Large intestine (tissue), 12 donors: ENCODE measurements around the gene CLCA2. TPM values are rescaled to one million over a fixed set of nuclear protein-coding genes. Genes with fewer than 3 reads are reported as not detected.
A peak's percentile ranks its signal among the peaks of the same experiment; 100 is the strongest.

Experiments
- DNase-seq, 2 donors: peaks; one replicate each; pipeline versions ENCODE4 v3.0.0 to v3.0.0-alpha.2; 2013
- H3K27ac ChIP-seq: one replicate; pipeline ENCODE4 v1.5.1; 2013; ENCODE audit warnings: low read length
- H3K27me3 ChIP-seq: 2 replicates; pipeline ENCODE4 v1.6.1; 2013; ENCODE audit warnings: low read length; ENCODE audit not compliant: control insufficient read depth, insufficient read depth
- H3K36me3 ChIP-seq: 2 replicates; pipeline ENCODE4 v1.6.1; 2013; ENCODE audit warnings: low read length; ENCODE audit not compliant: control insufficient read depth, insufficient read depth
- H3K4me1 ChIP-seq: one replicate; pipeline ENCODE4 v1.6.1; 2013; ENCODE audit warnings: low read length; ENCODE audit not compliant: control insufficient read depth, insufficient read depth
- H3K4me3 ChIP-seq: one replicate; pipeline ENCODE4 v1.5.1; 2013; ENCODE audit warnings: low read length
- H3K9me3 ChIP-seq: one replicate; pipeline ENCODE4 v1.6.1; 2013; ENCODE audit warnings: mild to moderate bottlenecking, low read depth, low read length, moderate library complexity; ENCODE audit not compliant: control insufficient read depth
- WGBS: methylation state at CpG from one replicate; pipeline ENCODE4 v1.1.5; 2013; ENCODE audit warnings: low lambda C conversion rate; ENCODE audit not compliant: insufficient coverage; 5-methylcytosine and 5-hydroxymethylcytosine counted together
- long read RNA-seq, 11 donors: transcript quantifications; one replicate each; lab custom pipeline, GENCODE V29; 2026
- polyA plus RNA-seq: library from polyadenylated mRNA; unstranded; fragments of 120-200 nt; gene quantifications from one replicate; pipeline ENCODE4 v1.2.1, GENCODE V29; 2013

Gene CLCA2, protein sequence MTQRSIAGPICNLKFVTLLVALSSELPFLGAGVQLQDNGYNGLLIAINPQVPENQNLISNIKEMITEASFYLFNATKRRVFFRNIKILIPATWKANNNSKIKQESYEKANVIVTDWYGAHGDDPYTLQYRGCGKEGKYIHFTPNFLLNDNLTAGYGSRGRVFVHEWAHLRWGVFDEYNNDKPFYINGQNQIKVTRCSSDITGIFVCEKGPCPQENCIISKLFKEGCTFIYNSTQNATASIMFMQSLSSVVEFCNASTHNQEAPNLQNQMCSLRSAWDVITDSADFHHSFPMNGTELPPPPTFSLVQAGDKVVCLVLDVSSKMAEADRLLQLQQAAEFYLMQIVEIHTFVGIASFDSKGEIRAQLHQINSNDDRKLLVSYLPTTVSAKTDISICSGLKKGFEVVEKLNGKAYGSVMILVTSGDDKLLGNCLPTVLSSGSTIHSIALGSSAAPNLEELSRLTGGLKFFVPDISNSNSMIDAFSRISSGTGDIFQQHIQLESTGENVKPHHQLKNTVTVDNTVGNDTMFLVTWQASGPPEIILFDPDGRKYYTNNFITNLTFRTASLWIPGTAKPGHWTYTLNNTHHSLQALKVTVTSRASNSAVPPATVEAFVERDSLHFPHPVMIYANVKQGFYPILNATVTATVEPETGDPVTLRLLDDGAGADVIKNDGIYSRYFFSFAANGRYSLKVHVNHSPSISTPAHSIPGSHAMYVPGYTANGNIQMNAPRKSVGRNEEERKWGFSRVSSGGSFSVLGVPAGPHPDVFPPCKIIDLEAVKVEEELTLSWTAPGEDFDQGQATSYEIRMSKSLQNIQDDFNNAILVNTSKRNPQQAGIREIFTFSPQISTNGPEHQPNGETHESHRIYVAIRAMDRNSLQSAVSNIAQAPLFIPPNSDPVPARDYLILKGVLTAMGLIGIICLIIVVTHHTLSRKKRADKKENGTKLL
- polyA plus RNA-seq, result 1.0 TPM
- long read RNA-seq, donor 1, result 0 reads
- long read RNA-seq, donor 2, result 0 reads
- long read RNA-seq, donor 3, result 0 reads
- long read RNA-seq, donor 4, result 0 reads
- long read RNA-seq, donor 5, result 0 reads
- long read RNA-seq, donor 6, result 0 reads
- long read RNA-seq, donor 7, result 0 reads
- long read RNA-seq, donor 8, result 0 reads
- long read RNA-seq, donor 9, result 0 reads
- long read RNA-seq, donor 10, partial matches to known transcripts, result 20 of 20 reads
- long read RNA-seq, donor 10, other reads (novel, unspliced or antisense), result 0 of 20 reads
- long read RNA-seq, donor 11, result 0 reads

DNA sequence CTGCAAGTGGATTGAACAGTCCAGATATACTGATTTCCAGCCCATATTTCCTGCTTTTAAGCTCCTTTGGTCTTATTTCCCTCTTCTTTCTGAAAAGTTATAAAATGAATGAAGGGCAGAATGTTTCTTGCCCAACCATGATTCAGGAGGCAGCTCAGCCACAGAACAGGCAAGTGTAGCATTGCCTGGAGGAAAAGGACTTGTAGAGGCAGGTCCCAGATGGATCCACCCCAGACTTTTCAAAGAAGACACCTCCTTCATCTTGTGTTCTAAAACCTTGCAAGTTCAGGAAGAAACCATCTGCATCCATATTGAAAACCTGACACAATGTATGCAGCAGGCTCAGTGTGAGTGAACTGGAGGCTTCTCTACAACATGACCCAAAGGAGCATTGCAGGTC is at the start of gene CLCA2:
Gene CLCA2, plus strand, starts transcription at position 299 of the 400 bp plus-strand sequence. Its CDS starts 77 bp downstream, at position 376.
- H3K27ac ChIP-seq, result no peak within 1 kb of the TSS
- DNase-seq, result no peak
- no peaks in the 10 kb centered on the region for H3K36me3 ChIP-seq
- no peaks in the 10 kb centered on the region for H3K27me3 ChIP-seq
- H3K4me1 ChIP-seq, result no peaks in the 10 kb centered on the region
- no peak within 1 kb of the TSS for H3K4me3 ChIP-seq
- H3K9me3 ChIP-seq, result no peaks in the 10 kb centered on the region

DNA sequence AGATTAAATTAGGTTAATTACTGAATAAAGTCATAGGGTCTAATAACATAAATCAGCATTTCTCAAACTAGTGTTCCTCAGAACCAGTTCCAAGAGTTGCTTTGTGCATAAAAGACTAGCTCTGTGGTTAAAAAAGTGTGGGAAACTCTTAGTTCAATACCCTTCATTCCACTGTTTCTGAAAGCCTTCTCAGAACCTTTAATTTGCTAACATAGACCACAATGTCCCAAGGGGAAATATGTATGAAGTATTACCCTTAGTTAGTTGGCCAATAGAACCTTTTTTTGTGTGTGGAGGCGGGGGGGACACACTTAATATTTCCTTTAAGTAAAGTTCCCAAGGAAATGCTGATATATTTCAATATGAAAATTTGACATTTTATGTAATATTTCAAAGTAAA is 48.3 kb upstream of the CLCA2 start:
- Histone ChIP-seq H3K4me1 (no peaks in the 10 kb centered on the region), H3K9me3 (peaks cover 5% of the 10 kb centered on the region), H3K27me3 (no peaks in the 10 kb centered on the region), H3K36me3 (peaks cover 12% of the 10 kb centered on the region), H3K4me3 (no peak overlapping the region), H3K27ac (no peak overlapping the region)
- WGBS, result 100% methylated on average over 1 of the region's 1 CpG
- DNase-seq, result no peak

DNA sequence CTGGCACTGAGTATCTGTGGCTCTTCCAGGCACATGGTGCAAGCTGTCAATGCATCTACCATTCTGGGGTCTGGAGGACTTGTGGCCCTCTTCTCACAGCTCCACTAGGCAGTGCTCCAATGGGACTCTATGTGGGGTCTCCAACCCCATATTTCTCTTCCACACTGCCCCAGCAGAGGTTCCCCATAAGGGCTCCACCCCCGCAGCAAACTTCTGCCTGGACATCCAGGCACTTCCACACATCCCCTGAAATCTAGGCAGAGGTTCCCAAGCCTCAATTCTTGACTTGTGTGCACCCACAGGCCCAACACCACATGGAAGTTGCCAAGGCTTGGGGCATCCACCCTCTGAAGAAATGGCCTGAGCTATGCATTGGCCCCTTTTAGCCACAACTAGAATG is 46.6 kb upstream of the CLCA2 start:
- Histone ChIP-seq H3K4me1 (no peaks in the 10 kb centered on the region), H3K27ac (no peak overlapping the region), H3K9me3 (peaks cover 5% of the 10 kb centered on the region), H3K36me3 (peaks cover 12% of the 10 kb centered on the region), H3K27me3 (no peaks in the 10 kb centered on the region), H3K4me3 (no peak overlapping the region)
- WGBS, result no CpG with 5 or more reads among the region's 1 CpG
- no peak for DNase-seq

DNA sequence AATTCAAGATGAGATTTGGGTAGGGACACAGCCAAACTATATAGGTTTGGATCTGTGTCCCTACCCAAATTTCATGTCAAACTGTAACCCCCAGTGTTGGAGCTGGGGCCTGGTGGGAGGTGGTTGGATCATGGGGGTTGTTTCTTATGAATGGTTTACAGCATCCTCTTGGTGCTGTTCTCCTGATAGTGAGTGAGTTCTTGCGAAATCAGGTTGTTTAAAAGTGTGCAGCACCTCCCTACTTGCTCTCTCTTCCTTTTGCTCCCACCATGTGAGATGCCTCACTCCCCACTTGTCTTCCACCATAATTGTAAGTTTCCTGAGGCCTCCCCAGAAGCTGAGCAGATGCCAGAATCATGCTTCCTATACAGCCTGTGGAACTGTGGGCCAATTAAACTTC is 45.2 kb upstream of the CLCA2 start:
- no peaks in the 10 kb centered on the region for H3K4me1 ChIP-seq
- DNase-seq, result no peak
- no CpG with 5 or more reads among the region's 1 CpG for WGBS

DNA sequence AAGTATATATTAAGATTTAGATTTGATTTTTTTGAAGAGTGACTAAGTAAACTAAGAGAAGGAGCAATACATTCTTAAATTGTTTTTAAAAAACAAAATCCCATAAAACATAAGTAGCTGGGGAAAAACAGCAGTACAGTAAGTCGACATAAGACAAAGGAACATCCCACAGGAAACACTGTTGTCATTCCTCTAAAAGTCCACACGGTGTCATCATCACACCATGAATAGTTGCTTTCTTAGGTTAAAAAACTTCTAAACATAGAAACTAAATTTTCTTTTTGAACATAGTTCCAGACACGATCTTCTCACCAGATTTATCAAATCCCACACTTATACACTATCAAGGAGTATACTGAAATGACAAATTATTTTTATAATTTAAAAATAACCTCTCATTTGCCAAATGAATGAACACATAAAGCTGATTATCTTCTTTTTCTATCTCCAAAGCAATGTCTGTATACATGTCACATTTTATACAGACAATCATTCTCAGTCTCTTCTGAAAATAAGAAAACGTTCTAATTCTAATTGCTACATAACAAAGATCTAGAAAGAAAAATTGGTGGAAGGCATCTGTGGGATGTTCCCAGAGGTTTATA is 43.6 kb upstream of the CLCA2 start:
- Histone ChIP-seq H3K36me3 (peaks cover 12% of the 10 kb centered on the region), H3K27ac (no peak overlapping the region), H3K4me3 (no peak overlapping the region), H3K9me3 (peaks cover 5% of the 10 kb centered on the region), H3K27me3 (no peaks in the 10 kb centered on the region), H3K4me1 (no peaks in the 10 kb centered on the region)
- peak; percentile 30 to 41 for DNase-seq
- 10% methylated on average over 4 of the region's 4 CpGs for WGBS

More for the DNA sequence above, 45.2 kb upstream of the CLCA2 start:
- Histone ChIP-seq H3K9me3 (peaks cover 5% of the 10 kb centered on the region), H3K36me3 (peaks cover 12% of the 10 kb centered on the region), H3K4me3 (no peak overlapping the region), H3K27me3 (no peaks in the 10 kb centered on the region), H3K27ac (no peak overlapping the region)

DNA sequence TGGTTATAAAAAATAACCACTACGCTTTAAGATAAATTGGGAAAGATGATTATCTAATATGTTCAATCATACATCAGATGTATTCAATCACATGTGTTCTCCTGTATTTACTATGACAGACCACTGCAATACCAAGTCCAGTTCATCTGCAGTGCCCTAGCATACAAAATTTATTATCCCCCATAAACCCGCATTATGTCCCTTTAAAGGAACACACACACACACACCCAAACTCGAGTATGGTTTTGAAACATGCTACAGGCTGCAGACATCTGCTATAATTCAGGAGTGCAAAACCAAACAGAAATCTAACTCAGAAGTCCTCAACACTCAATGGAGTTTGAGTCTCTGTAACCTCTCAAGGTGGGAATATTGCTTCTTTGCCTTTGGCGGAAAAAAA is 42.7 kb upstream of the CLCA2 start:
- WGBS, result no CpG with 5 or more reads among the region's 4 CpGs
- H3K4me3 ChIP-seq, result no peak overlapping the region
- no peak overlapping the region for H3K27ac ChIP-seq

DNA sequence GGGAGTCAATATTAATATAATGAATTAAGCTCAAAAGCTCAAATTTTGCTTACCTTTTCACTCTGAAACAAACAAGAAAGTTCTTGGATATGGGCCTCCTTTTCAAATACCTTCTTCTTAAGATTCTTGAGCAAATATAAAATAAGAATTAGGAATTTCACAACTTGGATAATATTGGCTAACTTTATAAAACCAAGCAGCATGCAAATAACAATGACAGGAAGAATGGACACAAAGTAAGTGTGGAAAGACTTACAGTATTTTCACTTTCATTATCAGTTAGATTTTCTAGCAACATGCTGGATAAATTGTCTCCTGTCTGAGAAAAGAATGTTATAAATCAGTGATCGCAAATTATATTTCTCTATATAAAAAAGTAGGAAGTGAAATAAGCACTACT is 41.1 kb upstream of the CLCA2 start:
- Histone ChIP-seq H3K4me1 (no peaks in the 10 kb centered on the region), H3K9me3 (no peaks in the 10 kb centered on the region), H3K27me3 (no peaks in the 10 kb centered on the region), H3K4me3 (no peak overlapping the region), H3K27ac (no peak overlapping the region), H3K36me3 (peaks cover 2% of the 10 kb centered on the region)
- WGBS, result 100% methylated on average over 1 of the region's 1 CpG
- DNase-seq, result no peak

More for the DNA sequence above, 42.7 kb upstream of the CLCA2 start:
- Histone ChIP-seq H3K27me3 (no peaks in the 10 kb centered on the region), H3K4me1 (no peaks in the 10 kb centered on the region), H3K36me3 (peaks cover 10% of the 10 kb centered on the region), H3K9me3 (peaks cover 5% of the 10 kb centered on the region)
- DNase-seq, result no peak

DNA sequence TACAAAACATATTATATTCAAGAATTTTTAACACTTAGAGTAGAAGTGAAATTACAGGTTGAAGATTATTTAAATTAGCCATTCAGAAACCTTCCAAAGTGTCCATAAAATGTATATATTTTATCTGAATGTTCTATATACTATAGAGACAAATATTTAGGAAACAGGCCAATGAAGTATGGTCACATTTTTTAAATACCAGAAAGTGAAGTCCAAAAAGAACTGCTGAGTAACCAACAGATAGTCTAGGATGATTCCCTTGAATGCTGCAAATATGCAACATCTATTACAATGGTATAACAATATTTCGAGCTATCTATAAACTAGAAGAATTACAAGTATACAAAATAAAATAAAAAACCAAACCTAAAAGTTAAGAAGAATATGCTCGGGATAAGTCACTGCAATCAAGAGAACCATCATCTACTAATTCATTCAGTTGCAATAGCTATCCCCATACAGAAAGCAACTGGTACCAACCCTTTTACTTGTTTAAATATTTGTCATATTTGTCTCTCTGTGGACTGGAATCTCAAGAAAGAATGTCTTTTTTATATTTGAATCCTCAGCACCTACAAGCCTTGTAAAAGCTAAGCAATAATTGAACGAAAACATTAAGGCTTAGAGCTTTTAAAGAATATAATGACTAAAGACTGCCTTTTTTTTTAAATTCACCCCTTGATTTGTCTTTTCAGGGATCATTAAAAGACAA is 35.9 kb upstream of the CLCA2 start:
- H3K27me3 ChIP-seq, result no peaks in the 10 kb centered on the region
- H3K27ac ChIP-seq, result no peak overlapping the region
- WGBS, result 84% methylated on average over 2 of the region's 3 CpGs
- no peaks in the 10 kb centered on the region for H3K9me3 ChIP-seq
- no peak for DNase-seq
- peaks cover 2% of the 10 kb centered on the region for H3K36me3 ChIP-seq
- H3K4me3 ChIP-seq, result no peak overlapping the region
- H3K4me1 ChIP-seq, result no peaks in the 10 kb centered on the region

DNA sequence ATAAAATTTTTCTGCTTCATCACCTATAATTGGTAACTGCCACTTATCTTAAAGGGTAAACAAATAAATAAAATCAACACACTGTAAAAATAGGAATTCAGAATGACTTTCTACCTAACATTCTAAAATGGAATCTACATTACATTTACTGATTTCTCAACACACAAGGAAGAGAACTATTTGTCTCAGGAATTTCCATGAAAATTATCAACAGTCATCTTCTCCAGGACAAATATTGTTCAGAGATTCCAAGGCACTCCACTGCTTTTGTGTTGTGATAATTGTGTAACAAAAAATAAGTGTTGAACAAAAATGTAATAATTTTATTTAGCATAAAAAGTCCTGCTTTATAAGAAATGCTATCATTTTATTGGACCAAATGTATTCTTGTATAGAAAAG is 35.2 kb upstream of the CLCA2 start:
- no peak for DNase-seq
- no peaks in the 10 kb centered on the region for H3K9me3 ChIP-seq
- H3K27me3 ChIP-seq, result no peaks in the 10 kb centered on the region
- no peak overlapping the region for H3K27ac ChIP-seq
- H3K36me3 ChIP-seq, result peaks cover 2% of the 10 kb centered on the region
- no peaks in the 10 kb centered on the region for H3K4me1 ChIP-seq
- H3K4me3 ChIP-seq, result no peak overlapping the region
